ENCODE measurements around the gene TMEM256.
"Not testable (repeated sequence)": the region's sequence is repeated elsewhere in the genome, so short reads cannot be mapped to it uniquely, and the experiment has no call there.

Gene TMEM256

GRCh38 chr17:7380855-7381683, 22.8 kb downstream of the TMEM256 start, which contains the start of gene TNK1:
Gene TNK1, plus strand, starts transcription at chr17:7381089. Its CDS starts 1,838 bp downstream, at chr17:7382927.
- DNase-seq = no peak

DNA sequence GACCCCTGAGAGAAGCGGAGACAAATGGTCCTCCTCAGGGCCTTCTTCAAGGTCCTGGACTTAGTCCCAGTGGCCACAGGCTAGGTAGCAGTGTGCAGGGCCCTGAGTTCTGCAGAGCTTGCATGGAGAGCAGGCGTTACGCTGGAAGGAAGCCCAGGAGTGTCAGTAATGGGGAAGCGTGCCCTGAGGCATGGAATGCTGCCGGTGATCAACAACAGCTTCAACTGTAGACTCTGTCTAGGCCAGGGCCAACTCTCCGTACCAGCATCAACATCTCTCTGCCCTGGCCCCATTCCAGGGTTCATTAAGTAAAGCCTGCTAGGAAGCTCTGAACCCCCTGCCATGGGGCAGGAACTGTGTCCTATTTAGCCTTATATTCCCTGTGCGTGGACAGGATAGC, 23.6 kb downstream of the TMEM256 start:
- no peak for DNase-seq

DNA sequence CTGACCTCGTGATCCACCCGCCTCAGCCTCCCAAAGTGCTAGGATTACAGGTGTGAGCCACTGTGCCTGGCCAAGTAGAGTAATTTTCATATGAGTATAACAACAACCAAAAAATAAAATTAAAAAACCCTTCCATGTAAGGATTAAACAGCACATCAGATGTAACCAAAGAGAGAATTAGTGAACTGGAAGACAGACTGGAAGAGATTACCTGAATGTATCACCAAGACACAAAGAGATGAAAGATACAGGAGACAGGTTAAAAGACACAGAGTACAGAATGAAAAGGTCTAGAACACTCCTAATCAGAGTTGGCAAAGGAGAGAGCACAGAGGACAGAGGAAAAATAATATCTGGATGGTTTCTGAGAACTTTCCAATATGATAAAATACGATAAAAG, 24.8 kb downstream of the TMEM256 start:
- no peak for DNase-seq

GRCh38 chr17:7374353-7374752, 29.5 kb downstream of the TMEM256 start:
- DNase-seq = no peak

DNA sequence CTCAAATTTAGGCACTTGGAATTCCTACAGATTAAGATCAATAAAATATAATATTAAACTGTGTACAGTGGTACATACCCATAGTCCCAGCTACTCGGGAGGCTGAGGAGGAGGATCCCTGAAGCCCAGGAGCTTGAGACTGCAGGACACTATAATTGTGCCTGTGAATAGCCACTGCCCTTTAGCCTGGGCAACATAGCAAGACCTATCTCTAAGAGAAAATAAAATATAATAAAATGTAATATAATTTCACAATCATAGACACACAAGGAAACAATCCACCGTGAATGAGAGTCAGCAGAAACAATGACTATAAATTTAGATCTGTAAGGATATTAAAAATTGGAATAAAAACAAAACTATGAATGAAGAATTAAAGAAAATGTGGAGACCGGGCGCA, 33.0 kb downstream of the TMEM256 start:
- no peak for DNase-seq

- no peak for DNase-seq
These were observed 34.1 kb downstream of the TMEM256 start for GRCh38 chr17:7369825-7370224.

DNA sequence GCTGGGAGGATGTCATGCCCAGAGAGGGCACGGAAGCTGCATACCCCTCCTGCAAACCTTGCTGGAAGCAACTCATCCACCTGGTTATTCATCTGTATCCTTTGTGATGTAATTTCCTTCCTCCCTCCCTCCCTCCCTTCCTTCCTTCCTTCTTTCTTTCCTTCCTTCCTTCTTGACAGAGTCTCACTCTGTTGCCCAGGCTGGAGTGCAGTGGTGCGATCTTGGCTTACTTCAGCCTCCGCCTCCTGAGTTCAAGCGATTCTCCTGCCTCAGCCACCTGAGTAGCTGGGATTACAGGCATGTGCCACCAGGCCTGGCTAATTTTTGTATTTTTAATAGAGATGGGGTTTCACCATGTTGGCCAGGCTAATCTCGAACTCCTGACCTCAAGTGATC, 35.3 kb downstream of the TMEM256 start:
- DNase-seq = not testable (repeated sequence)

- DNase-seq = no peak
These were observed 35.8 kb downstream of the TMEM256 start for GRCh38 chr17:7367918-7368598.

DNA sequence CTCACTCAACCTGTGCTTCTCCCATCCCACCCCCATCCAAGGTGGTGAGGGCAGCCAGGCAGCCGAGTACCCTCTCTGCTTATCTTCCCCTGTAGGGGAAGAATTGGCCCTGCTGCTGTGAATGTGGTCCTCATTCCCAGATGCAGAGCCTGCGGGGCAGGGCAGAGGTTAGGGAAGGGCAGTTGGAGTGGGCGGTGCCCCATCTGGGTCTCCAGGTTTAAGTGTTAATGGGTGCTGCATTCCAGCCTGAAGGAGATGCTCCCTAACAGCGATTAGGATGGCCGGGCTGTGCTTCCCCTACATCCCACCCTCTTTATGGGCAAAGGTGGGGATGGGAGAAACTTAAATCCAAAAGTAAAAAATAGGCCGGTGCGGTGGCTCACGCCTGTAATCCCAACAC, 36.8 kb downstream of the TMEM256 start:
- no peak for DNase-seq

- not testable (repeated sequence) for DNase-seq
These were observed 37.9 kb downstream of the TMEM256 start for GRCh38 chr17:7365963-7366362.

- DNase-seq = no peak
These were observed 40.6 kb downstream of the TMEM256 start for GRCh38 chr17:7363311-7363710.

- no peak for DNase-seq
These were observed 42.0 kb downstream of the TMEM256 start for GRCh38 chr17:7361906-7362305.

DNA sequence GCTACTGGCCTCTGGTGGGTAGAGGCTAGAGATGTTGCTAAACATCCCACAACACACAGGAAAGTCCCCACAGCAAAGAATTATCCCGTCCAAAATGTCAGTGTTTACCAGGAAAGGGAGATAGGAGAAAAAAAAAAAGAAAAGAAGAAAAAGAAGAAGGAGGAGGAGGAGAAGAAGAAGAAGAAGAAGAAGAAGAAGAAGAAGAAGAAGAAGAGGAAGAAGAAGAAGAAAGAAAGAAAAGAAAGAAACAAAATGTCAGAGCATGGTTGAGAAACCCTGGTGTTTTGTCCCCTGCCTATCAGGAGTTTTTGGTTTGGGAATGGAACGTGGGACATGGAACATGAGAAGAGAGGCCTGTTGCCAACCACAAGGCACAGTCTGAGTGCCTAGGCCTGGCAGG, 46.5 kb downstream of the TMEM256 start:
- DNase-seq = no peak

DNA sequence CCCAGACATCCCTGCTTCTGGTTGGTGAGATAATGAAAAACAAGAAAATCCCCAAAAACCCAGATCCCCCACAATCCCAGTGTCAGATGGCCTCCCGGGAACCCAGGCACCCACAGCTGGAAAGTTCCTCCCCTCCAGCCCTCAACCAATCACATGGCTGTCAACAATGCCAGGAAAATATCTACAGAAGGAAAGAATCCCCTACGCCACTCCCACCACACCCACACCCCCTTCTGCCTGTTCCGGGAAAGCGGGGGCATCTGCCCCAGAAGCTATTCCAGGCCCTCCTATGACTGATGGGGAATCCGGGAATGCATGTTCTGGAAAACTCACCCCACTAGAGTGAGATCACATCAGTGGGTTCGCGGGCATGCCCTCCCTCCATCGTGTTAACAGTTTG, 47.1 kb downstream of the TMEM256 start:
- no peak for DNase-seq

GRCh38 chr17:7356072-7356549, 47.8 kb downstream of the TMEM256 start:
- DNase-seq = peak; percentile 84

DNA sequence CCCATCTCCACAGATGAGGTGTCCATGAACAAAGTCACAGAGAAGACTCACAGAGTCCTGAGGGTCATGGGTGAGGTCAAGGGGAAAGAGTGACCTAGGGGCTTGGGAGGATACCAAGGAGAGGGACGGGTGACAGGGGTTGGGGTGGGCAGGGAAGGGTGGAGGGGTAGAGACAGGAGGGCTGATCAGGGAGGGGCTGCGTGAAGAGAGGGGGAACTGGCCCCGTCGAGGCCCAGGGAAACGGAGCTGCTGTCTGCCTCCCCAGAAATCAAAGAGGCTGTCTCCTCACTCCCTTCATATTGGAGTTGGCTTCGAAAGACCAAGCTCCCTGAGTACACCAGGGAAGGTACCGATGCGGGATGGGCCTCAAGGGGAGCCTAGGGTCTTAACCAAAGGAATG, 48.3 kb downstream of the TMEM256 start:
- no peak for DNase-seq

GRCh38 chr17:7355053-7355452, 48.8 kb downstream of the TMEM256 start, which contains the start of gene TMEM95:
Gene TMEM95, plus strand, starts transcription at chr17:7355156. Its CDS starts 49 bp downstream, at chr17:7355205.
- DNase-seq = no peak

GRCh38 chr17:7354262-7354843, 49.5 kb downstream of the TMEM256 start:
- no peak for DNase-seq
